Osteocyte (in vitro differentiated cells): ENCODE results near the gene BRD7. TPM values are rescaled to one million over a fixed set of nuclear protein-coding genes. Genes with fewer than 3 reads are reported as not detected.

ENCODE experiments used
- DNase-seq: peaks from one replicate; pipeline ENCODE4 v3.0.0; 2021; ENCODE audit warnings: mixed read lengths; ENCODE audit not compliant: unreplicated experiment; ENCODE audit errors: extremely low spot score
- H3K27ac Mint-ChIP-seq: one replicate; pipeline ENCODE4 v1.8.0; 2021; ENCODE audit warnings: mild to moderate bottlenecking, mixed read lengths; ENCODE audit not compliant: unreplicated experiment
- H3K27me3 Mint-ChIP-seq: one replicate; pipeline ENCODE4 v1.8.0; 2021; ENCODE audit warnings: mixed read lengths; ENCODE audit not compliant: unreplicated experiment
- H3K36me3 Mint-ChIP-seq: one replicate; pipeline ENCODE4 v1.8.0; 2021; ENCODE audit warnings: mixed read lengths; ENCODE audit not compliant: unreplicated experiment
- H3K4me1 Mint-ChIP-seq: one replicate; pipeline ENCODE4 v1.8.0; 2021; ENCODE audit warnings: mixed read lengths; ENCODE audit not compliant: unreplicated experiment
- H3K4me3 Mint-ChIP-seq: one replicate; pipeline ENCODE4 v1.8.0; 2021; ENCODE audit warnings: mild to moderate bottlenecking, moderate library complexity, mixed read lengths; ENCODE audit not compliant: unreplicated experiment
- H3K9me3 Mint-ChIP-seq: one replicate; pipeline ENCODE4 v1.8.0; 2021; ENCODE audit warnings: mixed read lengths; ENCODE audit not compliant: unreplicated experiment
- total RNA-seq: library from RNA; stranded (reverse); gene quantifications from 2 replicates; pipeline ENCODE4 v1.2.1, GENCODE V29; 2021
- TF ChIP-seq, protein P1 (sequence below): fragments of 200-600 bp; sonication (generic); IDR thresholded peaks from 2 replicates; pipeline ENCODE4 v1.5.0; 2021; ENCODE audit warnings: antibody characterized with exemption, mild to moderate bottlenecking, moderate library complexity

Gene BRD7
- total RNA-seq, 1 donor from 2014 or later = 72.3 TPM

DNA sequence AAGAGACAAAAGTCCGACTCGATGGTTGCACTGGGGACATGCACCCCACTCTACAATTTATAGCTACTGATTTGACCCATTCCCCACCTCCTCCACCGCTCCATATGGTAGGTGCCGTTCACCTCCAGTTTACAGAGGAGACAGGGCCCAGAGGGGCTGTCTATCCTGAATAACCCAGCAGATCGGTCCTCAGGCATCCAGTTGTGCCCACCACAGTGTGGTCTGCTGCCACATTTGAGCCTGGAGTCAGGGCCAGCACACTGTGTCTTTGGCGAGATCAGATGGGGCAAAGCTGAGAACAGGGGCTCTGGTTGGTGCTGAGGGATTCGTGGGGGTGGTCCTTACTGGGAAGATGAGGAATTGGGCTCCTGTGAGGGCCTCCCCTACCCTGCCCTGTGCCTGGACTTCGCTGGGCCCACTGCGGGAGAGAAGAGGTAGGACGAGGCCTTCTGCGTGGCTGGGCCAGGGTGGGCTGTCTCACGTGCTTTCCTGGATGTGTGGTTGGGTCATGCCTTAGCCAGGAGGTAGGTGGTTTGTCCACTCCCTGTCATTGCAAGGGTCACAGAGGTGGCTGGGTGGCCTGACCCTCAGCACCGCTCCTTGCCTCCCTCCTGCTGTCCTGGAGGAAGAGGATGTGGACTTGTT, 99.6 kb downstream of the BRD7 start:
- Mint-ChIP-seq H3K9me3 (peaks cover 3% of the 10 kb centered on the region), H3K27ac (no peak overlapping the region), H3K4me3 (no peak overlapping the region), H3K4me1 (peaks cover 24% of the 10 kb centered on the region), H3K27me3 (no peaks in the 10 kb centered on the region), H3K36me3 (no peaks in the 10 kb centered on the region)
- TF ChIP-seq, protein P1, sequence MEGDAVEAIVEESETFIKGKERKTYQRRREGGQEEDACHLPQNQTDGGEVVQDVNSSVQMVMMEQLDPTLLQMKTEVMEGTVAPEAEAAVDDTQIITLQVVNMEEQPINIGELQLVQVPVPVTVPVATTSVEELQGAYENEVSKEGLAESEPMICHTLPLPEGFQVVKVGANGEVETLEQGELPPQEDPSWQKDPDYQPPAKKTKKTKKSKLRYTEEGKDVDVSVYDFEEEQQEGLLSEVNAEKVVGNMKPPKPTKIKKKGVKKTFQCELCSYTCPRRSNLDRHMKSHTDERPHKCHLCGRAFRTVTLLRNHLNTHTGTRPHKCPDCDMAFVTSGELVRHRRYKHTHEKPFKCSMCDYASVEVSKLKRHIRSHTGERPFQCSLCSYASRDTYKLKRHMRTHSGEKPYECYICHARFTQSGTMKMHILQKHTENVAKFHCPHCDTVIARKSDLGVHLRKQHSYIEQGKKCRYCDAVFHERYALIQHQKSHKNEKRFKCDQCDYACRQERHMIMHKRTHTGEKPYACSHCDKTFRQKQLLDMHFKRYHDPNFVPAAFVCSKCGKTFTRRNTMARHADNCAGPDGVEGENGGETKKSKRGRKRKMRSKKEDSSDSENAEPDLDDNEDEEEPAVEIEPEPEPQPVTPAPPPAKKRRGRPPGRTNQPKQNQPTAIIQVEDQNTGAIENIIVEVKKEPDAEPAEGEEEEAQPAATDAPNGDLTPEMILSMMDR = no peak
- DNase-seq = no peak

DNA sequence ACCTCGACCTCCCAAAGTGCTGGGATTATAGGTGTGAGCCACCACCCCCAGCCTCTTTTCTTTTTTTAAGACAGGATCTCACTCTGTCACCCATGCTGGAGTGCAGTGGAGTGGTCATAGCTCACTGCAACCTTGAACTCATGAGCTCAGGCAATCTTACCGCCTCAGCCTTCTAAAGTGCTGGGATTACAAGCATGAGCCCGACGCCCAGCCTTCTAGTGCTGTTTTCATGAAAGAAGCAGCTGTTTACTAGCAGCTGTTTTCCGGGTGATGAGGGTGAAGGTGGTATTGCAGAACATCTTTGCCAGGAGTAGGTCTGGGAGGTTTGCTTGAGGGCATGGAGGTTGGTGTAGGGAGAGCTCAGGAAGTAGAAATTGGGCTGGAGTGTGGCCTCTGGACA, 100.4 kb downstream of the BRD7 start:
- TF ChIP-seq, protein P1 = no peak
- H3K27me3 Mint-ChIP-seq = no peaks in the 10 kb centered on the region
- H3K36me3 Mint-ChIP-seq = no peaks in the 10 kb centered on the region
- no peak overlapping the region for H3K27ac Mint-ChIP-seq
- peaks cover 24% of the 10 kb centered on the region for H3K4me1 Mint-ChIP-seq
- peaks cover 3% of the 10 kb centered on the region for H3K9me3 Mint-ChIP-seq
- no peak for DNase-seq
- no peak overlapping the region for H3K4me3 Mint-ChIP-seq

DNA sequence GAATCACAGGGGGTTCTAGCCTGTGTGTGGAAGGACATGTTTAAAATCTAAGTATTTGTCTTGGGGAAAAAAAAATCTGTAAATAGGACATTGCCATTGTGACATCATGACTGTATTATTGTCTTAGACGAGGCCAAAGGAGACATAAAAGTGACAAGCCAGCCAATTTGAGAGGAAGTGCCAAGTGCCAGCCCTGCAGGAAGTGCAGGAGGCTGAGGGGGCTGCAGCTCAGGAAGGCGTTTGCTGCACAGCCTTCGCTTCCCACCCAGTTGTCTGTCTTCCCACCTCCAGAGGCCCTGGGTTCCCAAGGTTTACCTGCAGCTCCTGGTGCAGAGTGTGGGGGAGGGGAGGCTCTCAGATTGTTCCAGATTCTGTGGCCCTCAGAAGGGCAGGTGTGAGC, 101.1 kb downstream of the BRD7 start:
- H3K4me3 Mint-ChIP-seq = no peak overlapping the region

DNA sequence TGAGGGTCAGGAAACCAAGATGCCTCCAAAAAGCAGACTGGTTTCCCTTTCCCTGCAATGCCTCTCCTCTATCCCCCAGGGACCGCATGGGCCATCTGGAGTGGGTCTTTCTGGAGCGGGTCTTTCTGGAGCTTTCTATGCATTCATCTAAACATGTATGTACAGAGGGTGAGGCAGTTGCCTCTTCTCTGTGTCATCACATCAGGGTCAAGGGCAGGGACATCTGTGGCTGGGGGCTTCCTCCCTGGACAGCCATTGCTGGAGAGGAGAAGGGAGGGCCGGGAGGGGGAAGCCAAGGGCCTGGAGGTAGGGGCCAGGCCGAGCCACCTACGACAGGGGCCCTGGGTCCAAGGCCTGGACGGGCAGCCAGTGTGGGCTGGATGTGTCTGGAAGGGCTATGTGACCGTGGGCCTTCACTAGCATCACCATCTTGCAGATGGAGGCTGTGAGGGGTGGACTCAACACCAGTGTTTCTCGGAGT, 101.6 kb downstream of the BRD7 start:
- H3K4me3 Mint-ChIP-seq = no peak overlapping the region
- TF ChIP-seq, protein P1 = no peak
- no peak for DNase-seq
- H3K27me3 Mint-ChIP-seq = no peaks in the 10 kb centered on the region
- no peaks in the 10 kb centered on the region for H3K36me3 Mint-ChIP-seq
- H3K9me3 Mint-ChIP-seq = peaks cover 3% of the 10 kb centered on the region
- no peak overlapping the region for H3K27ac Mint-ChIP-seq
- peaks cover 24% of the 10 kb centered on the region for H3K4me1 Mint-ChIP-seq

More for the DNA sequence above, 101.1 kb downstream of the BRD7 start:
- DNase-seq = no peak
- H3K27me3 Mint-ChIP-seq = no peaks in the 10 kb centered on the region
- no peaks in the 10 kb centered on the region for H3K36me3 Mint-ChIP-seq
- peaks cover 3% of the 10 kb centered on the region for H3K9me3 Mint-ChIP-seq
- TF ChIP-seq, protein P1 = no peak
- no peak overlapping the region for H3K27ac Mint-ChIP-seq
- H3K4me1 Mint-ChIP-seq = peaks cover 24% of the 10 kb centered on the region

DNA sequence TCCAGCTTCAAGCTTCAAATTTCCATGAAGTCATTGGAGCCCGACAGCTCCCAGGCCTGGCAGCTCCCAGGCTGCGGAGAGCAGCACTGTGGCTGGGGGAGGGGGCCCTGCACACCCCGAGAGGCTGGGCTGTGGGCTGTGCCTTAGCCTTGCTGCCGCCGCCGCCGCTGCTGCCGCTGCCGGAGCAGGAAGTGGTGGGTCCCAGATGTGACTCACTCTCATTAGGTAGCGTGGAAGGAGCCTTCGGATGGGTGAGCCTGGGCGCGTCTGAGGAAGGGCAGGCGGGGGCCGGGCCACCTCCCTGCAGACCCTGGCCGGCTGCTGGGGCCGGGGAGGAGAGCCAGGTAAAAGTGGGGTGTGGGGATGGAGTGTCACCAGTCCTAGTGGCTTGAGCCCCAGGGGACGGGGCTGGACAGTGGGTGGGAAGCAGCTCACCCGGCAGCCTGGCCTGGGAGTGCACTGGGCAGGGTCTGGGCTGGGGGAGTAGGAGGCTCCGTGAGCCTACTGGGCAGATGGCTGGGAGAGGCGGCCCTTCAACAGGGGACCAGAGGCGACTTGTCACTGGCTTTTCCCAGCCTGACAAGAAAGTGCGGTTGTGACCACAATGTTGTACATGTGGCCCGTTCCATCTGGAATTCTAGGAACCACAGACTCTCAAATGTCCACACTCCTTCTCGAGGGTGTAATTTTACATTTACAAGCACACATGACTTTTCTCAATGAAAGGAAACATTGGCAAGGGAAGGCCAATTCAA, 102.3 kb downstream of the BRD7 start, which contains the start of gene ADCY7:
Gene ADCY7, plus strand, starts transcription at position 215 of the 755 bp plus-strand sequence. CDS start 21,629 bp downstream, outside the sequence.
- no peak for DNase-seq
- peaks cover 3% of the 10 kb centered on the region for H3K9me3 Mint-ChIP-seq
- no peaks in the 10 kb centered on the region for H3K36me3 Mint-ChIP-seq
- TF ChIP-seq, protein P1 = no peak
- no peaks in the 10 kb centered on the region for H3K27me3 Mint-ChIP-seq
- H3K27ac Mint-ChIP-seq = peak within 1 kb of the TSS; percentile 66
- H3K4me3 Mint-ChIP-seq = peak within 1 kb of the TSS; percentile 52
- peaks cover 24% of the 10 kb centered on the region for H3K4me1 Mint-ChIP-seq
